IMR-90 (cell line): ENCODE measurements around the gene USP35. TPM values are rescaled to one million over a fixed set of nuclear protein-coding genes. Genes with fewer than 3 reads are reported as not detected.

Experiments used
- ATAC-seq: fragments of 200-7000 bp; cut with Tn5 transposase; 2 replicates; pipeline ENCODE4 v1.9.1; 2020; ENCODE audit warnings: low read depth, mild to moderate bottlenecking, moderate library complexity
- BruUV-seq: library from RNA; stranded (reverse); fragments of 400-500 nt; replicated peaks from 2 replicates; lab custom pipeline; 2021; lab: Mats Ljungman, UMichigan
- CTCF ChIA-PET: fragments of 300-600 bp; formaldehyde crosslinking; extraction: SDS; loops from one replicate; lab custom pipeline; 2021; ENCODE audit warnings: antibody characterized with exemption; lab: Yijun Ruan, JAX
- POLR2A ChIA-PET: fragments of 300-600 bp; sonication (Branson Sonifier 250); formaldehyde crosslinking; loops from one replicate; lab custom pipeline; 2022; ENCODE audit warnings: antibody characterized with exemption; ENCODE audit not compliant: unreplicated experiment; lab: Charles Lee
- DNase-seq: peaks from one replicate; pipeline ENCODE4 v3.0.0; 2013
- H2AFZ ChIP-seq: replicated peaks from 2 replicates; pipeline ENCODE3; 2013; ENCODE audit warnings: low read length, mild to moderate bottlenecking; ENCODE audit not compliant: poor library complexity
- H2AK5ac ChIP-seq: 2 replicates; pipeline ENCODE4 v1.6.1; 2013; ENCODE audit warnings: low read depth, low read length, inconsistent platforms
- H2AK9ac ChIP-seq: replicated peaks from 2 replicates; pipeline ENCODE3; 2013; ENCODE audit warnings: mild to moderate bottlenecking, low read depth, low read length, moderate library complexity; ENCODE audit not compliant: poor library complexity
- H2BK120ac ChIP-seq: 2 replicates; pipeline ENCODE4 v1.6.1; 2013; ENCODE audit warnings: low read depth, low read length, inconsistent platforms
- H2BK15ac ChIP-seq: 3 replicates; pipeline ENCODE4 v1.6.1; 2013; ENCODE audit warnings: low read depth, low read length, inconsistent platforms
- H2BK20ac ChIP-seq: 2 replicates; pipeline ENCODE4 v1.6.1; 2013; ENCODE audit warnings: low read depth, mild to moderate bottlenecking, inconsistent platforms, low read length, moderate library complexity
- H2BK5ac ChIP-seq: 2 replicates; pipeline ENCODE4 v1.6.1; 2013; ENCODE audit warnings: mild to moderate bottlenecking, low read depth, low read length, inconsistent platforms; ENCODE audit not compliant: poor library complexity, severe bottlenecking
- H3K14ac ChIP-seq: replicated peaks from 2 replicates; pipeline ENCODE4 v1.6.1; 2013; ENCODE audit warnings: low read depth, low read length, inconsistent platforms
- H3K18ac ChIP-seq: 2 replicates; pipeline ENCODE4 v1.6.1; 2013; ENCODE audit warnings: low read depth, low read length, control low read depth
- H3K23ac ChIP-seq: 2 replicates; pipeline ENCODE4 v1.6.1; 2013; ENCODE audit warnings: low read depth, low read length, inconsistent platforms
- H3K27ac ChIP-seq: 2 replicates; pipeline ENCODE4 v1.5.1; 2013; ENCODE audit warnings: mild to moderate bottlenecking, control low read depth, low read length; ENCODE audit not compliant: insufficient read depth
- H3K27me3 ChIP-seq: 2 replicates; pipeline ENCODE4 v1.6.1; 2013; ENCODE audit warnings: low read length; ENCODE audit not compliant: control insufficient read depth, insufficient read depth
- H3K36me3 ChIP-seq: 2 replicates; pipeline ENCODE4 v1.6.1; 2013; ENCODE audit warnings: low read length, mixed read lengths; ENCODE audit not compliant: control insufficient read depth, insufficient read depth
- H3K4ac ChIP-seq: 2 replicates; pipeline ENCODE4 v1.6.1; 2013; ENCODE audit warnings: low read depth, low read length, inconsistent platforms
- H3K4me1 ChIP-seq: 2 replicates; pipeline ENCODE4 v1.6.1; 2013; ENCODE audit warnings: low read length, mixed read lengths; ENCODE audit not compliant: control insufficient read depth, insufficient read depth
- H3K4me2 ChIP-seq: 2 replicates; pipeline ENCODE4 v1.6.1; 2013; ENCODE audit warnings: low read depth, mild to moderate bottlenecking, control low read depth, low read length, moderate library complexity
- H3K4me3 ChIP-seq: 2 replicates; pipeline ENCODE4 v1.5.1; 2013; ENCODE audit warnings: low read depth, mild to moderate bottlenecking, control low read depth, low read length, moderate library complexity; ENCODE audit not compliant: insufficient read depth
- H3K56ac ChIP-seq: 2 replicates; pipeline ENCODE4 v1.6.1; 2013; ENCODE audit warnings: low read length, inconsistent platforms; ENCODE audit not compliant: insufficient read depth; ENCODE audit errors: extremely low read depth
- H3K79me1 ChIP-seq, 2 experiments: 2 replicates each; pipeline ENCODE4 v1.6.1; 2013; ENCODE audit warnings: low read length in 2 of 2, inconsistent platforms in 1 of 2, low read depth in 1 of 2
- H3K9ac ChIP-seq: 2 replicates; pipeline ENCODE4 v1.6.1; 2013; ENCODE audit warnings: low read depth, low read length, control low read depth
- H3K9me1 ChIP-seq: 2 replicates; pipeline ENCODE4 v1.6.1; 2013; ENCODE audit warnings: low read length, inconsistent platforms; ENCODE audit not compliant: insufficient read depth
- H3K9me3 ChIP-seq: 2 replicates; pipeline ENCODE4 v1.6.1; 2013; ENCODE audit warnings: low read length; ENCODE audit not compliant: control insufficient read depth, insufficient read depth
- H4K20me1 ChIP-seq: 2 replicates; pipeline ENCODE4 v1.6.1; 2013; ENCODE audit warnings: low read length, inconsistent platforms; ENCODE audit not compliant: insufficient read depth
- H4K5ac ChIP-seq: 2 replicates; pipeline ENCODE4 v1.6.1; 2013; ENCODE audit warnings: mild to moderate bottlenecking, low read depth, low read length, control low read depth
- H4K8ac ChIP-seq, 2 experiments: 2 replicates each; pipeline ENCODE4 v1.6.1; 2013; ENCODE audit warnings: low read depth in 2 of 2, low read length in 2 of 2, control low read depth in 1 of 2, inconsistent platforms in 1 of 2
- H4K91ac ChIP-seq: 2 replicates; pipeline ENCODE4 v1.6.1; 2013; ENCODE audit warnings: low read depth, low read length, inconsistent platforms; ENCODE audit not compliant: insufficient read depth
- BHLHE40 ChIP-seq: fragments of 150-350 bp; IDR thresholded peaks from 2 replicates; pipeline ENCODE4 v1.6.1; 2016; ENCODE audit warnings: mild to moderate bottlenecking, low read depth, low read length
- CHD1 ChIP-seq: IDR thresholded peaks from 2 replicates; pipeline ENCODE4 v1.6.1; 2012; ENCODE audit warnings: low read depth, low read length, improper control_type of control experiment
- MAFK ChIP-seq: IDR thresholded peaks from 2 replicates; pipeline ENCODE4 v1.6.1; 2012; ENCODE audit warnings: low read depth, low read length, improper control_type of control experiment
- MXI1 ChIP-seq: IDR thresholded peaks from 2 replicates; pipeline ENCODE4 v1.6.1; 2012; ENCODE audit warnings: low read depth, mild to moderate bottlenecking, low read length, moderate library complexity, borderline replicate concordance
- NFE2L2 ChIP-seq: fragments of 150-350 bp; IDR thresholded peaks from 2 replicates; pipeline ENCODE4 v1.6.1; 2016; ENCODE audit warnings: low read depth, mild to moderate bottlenecking, low read length
- POLR2A ChIP-seq: IDR thresholded peaks from 2 replicates; pipeline ENCODE4 v1.6.1; 2012; ENCODE audit warnings: mild to moderate bottlenecking, low read depth, low read length
- RCOR1 ChIP-seq: IDR thresholded peaks from 2 replicates; pipeline ENCODE4 v1.6.1; 2012; ENCODE audit warnings: mild to moderate bottlenecking, low read length, improper control_type of control experiment; ENCODE audit not compliant: insufficient replicate concordance
- RFX5 ChIP-seq: IDR thresholded peaks from 2 replicates; pipeline ENCODE4 v1.8.0; 2012; ENCODE audit warnings: low read depth, mild to moderate bottlenecking, low read length, moderate library complexity
- WGBS, 2 experiments: methylation state at CpG; one replicate each; pipeline versions ENCODE4 v1.1.5 to v1.1.7; 2013; ENCODE audit warnings: missing lambda C conversion rate in 2 of 2; ENCODE audit not compliant: insufficient read length in 1 of 2; ENCODE audit errors: extremely low coverage in 2 of 2; 5-methylcytosine and 5-hydroxymethylcytosine counted together
- dilution Hi-C: fragments of 300-500 bp; cut with HindIII; formaldehyde crosslinking; loops from one replicate; pipeline ENCODE4 v1.14.3; 2018; ENCODE audit warnings: low sequenced_read_pairs; ENCODE audit not compliant: unreplicated experiment
- in situ Hi-C: fragments of 300-500 bp; cut with MboI; formaldehyde crosslinking; loops from 3 replicates; pipeline ENCODE4 v1.14.3; 2019; ENCODE audit warnings: low sequenced_read_pairs, inconsistent platforms, mixed read lengths
- intact Hi-C: fragments of 100-400 bp; cut with micrococcal nuclease; formaldehyde crosslinking; loops from 2 replicates; pipeline ENCODE4 v1.10.0; 2022
- polyA plus RNA-seq, 3 experiments: library from polyadenylated mRNA; depleted of rRNA; stranded (reverse); fragments of >200 nt; gene quantifications; 2 replicates each; pipeline ENCODE4 v1.2.3, GENCODE V29; 2012; ENCODE audit warnings: low replicate concordance in 1 of 3
- total RNA-seq: library from RNA; depleted of rRNA; stranded (reverse); fragments of >200 nt; gene quantifications from 2 replicates; pipeline ENCODE4 v1.2.3, GENCODE V29; 2012
- TF ChIP-seq, protein P1 (sequence below): fragments of 150-350 bp; IDR thresholded peaks from 2 replicates; pipeline ENCODE4 v1.6.1; 2016; ENCODE audit warnings: low read depth, mild to moderate bottlenecking, low read length, moderate library complexity, borderline replicate concordance

The USP35 gene
- total and polyA plus RNA-seq, 2 of the 4 experiments (the other 2 are of a cell fraction), result 2.7 to 11.3 TPM

DNA sequence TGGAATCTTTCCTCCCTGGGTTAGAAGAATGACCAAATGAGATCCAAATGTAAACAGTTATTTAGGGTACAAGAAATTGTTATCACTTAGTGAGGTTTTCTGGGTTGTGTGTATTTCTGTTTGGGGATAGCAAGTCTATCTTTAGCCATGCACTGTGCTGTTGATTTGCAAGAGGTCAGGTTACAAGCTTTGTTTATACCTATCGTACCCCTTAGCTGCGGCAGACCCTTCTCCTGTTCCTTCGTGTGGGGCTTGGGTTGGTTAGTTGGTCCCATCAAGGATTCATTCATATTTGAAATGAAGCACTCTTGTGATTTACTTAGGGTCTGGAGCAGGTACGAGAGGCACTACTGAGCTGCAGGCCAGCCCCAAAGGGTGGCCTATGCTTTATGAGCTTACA is 72.6 kb downstream of the USP35 start (continued):
- TF ChIP-seq, protein P1, sequence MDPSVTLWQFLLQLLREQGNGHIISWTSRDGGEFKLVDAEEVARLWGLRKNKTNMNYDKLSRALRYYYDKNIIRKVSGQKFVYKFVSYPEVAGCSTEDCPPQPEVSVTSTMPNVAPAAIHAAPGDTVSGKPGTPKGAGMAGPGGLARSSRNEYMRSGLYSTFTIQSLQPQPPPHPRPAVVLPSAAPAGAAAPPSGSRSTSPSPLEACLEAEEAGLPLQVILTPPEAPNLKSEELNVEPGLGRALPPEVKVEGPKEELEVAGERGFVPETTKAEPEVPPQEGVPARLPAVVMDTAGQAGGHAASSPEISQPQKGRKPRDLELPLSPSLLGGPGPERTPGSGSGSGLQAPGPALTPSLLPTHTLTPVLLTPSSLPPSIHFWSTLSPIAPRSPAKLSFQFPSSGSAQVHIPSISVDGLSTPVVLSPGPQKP, result no peak
- no peak for TF ChIP-seq POLR2A

DNA sequence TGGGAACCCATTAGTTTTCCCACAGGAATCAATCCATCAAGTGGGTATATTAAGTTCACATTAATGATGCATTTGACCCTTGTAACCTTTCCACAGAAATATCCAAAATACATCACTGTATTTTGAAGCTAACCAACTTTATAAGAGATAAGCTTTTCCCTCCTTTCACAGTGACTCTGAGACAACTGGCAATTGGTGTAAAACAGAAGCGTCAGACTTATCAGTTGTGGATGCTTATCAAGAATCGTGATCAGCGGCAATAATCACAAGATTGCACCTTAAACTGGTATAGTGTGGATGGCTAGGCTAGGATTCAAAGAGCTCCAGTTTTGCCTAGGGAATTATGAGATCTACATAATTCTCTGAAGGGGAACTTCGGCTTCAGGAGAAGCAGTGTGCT is 73.1 kb downstream of the USP35 start:
- intact Hi-C loops (no loop called here), dilution Hi-C loops (no loop called here)

More for the DNA sequence above, 73.1 kb downstream of the USP35 start:
- Histone ChIP-seq H3K9me3 (no peaks in the 10 kb centered on the region), H3K56ac (no peak overlapping the region), H3K79me1 (peaks cover 0 to 5% of the 10 kb centered on the region in 2 experiments; a peak in 2 of 4 replicates), H2AK5ac (no peak overlapping the region), H3K27ac (no peak overlapping the region), H3K9me1 (0 out of 2 replicates have a peak, but pooled peaks cover 3% of the 10 kb centered on the region), H3K23ac (no peak overlapping the region), H4K91ac (no peak overlapping the region), H4K5ac (no peak overlapping the region), H3K4me1 (peaks cover 6% of the 10 kb centered on the region), H3K14ac (no peak overlapping the region), H2BK20ac (no peak overlapping the region), H2AFZ (no peak overlapping the region), H3K18ac (no peak overlapping the region), H2BK15ac (no peak overlapping the region), H3K4me2 (no peak overlapping the region), H3K4me3 (no peak overlapping the region), H3K27me3 (no peaks in the 10 kb centered on the region), H4K20me1 (no peaks in the 10 kb centered on the region; the same call in 1 of the 2 replicates), H2AK9ac (no peak overlapping the region), H2BK120ac (no peak overlapping the region), H4K8ac (no peak overlapping the region), H3K4ac (no peak overlapping the region), H3K9ac (no peak overlapping the region), H2BK5ac (no peak overlapping the region), H3K36me3 (no peaks in the 10 kb centered on the region)
- POLR2A ChIA-PET, result no interaction called here
- DNase-seq (no peak), ATAC-seq (no peak)
- in situ Hi-C loops, result no loop called here
- CTCF ChIA-PET, result no interaction called here
- BruUV-seq, result no TSS peak
- no CpG with 5 or more reads among the region's 4 CpGs for WGBS, 2 experiments
- no peak for TF ChIP-seq RCOR1
- TF ChIP-seq NFE2L2, result no peak
- TF ChIP-seq RFX5, result no peak
- no peak for TF ChIP-seq CHD1
- no peak for TF ChIP-seq BHLHE40
- no peak for TF ChIP-seq MXI1
- TF ChIP-seq MAFK, result no peak
